ACC112 (cell line): ENCODE data around the gene ARID4B.
"Not testable (repeated sequence)": the region's sequence is repeated elsewhere in the genome, so short reads cannot be mapped to it uniquely, and the experiment has no call there.

Source experiments
- H2AFZ ChIP-seq: fragments of 200-600 bp; sonication (generic); one replicate; pipeline ENCODE4 v1.6.0; 2017; ENCODE audit warnings: antibody characterized with exemption, low read length; ENCODE audit not compliant: unreplicated experiment
- H3K27ac ChIP-seq: fragments of 200-600 bp; sonication (generic); 2 replicates; pipeline ENCODE4 v1.5.1; 2014; ENCODE audit warnings: low read depth, mild to moderate bottlenecking, antibody characterized with exemption, low read length, moderate library complexity
- H3K27me3 ChIP-seq: fragments of 200-600 bp; sonication (generic); 2 replicates; pipeline ENCODE4 v1.6.1; 2014; ENCODE audit warnings: mild to moderate bottlenecking, antibody characterized with exemption, low read length, moderate library complexity, mixed read lengths; ENCODE audit not compliant: insufficient read depth
- H3K36me3 ChIP-seq: fragments of 200-600 bp; sonication (generic); 2 replicates; pipeline ENCODE4 v1.6.1; 2016; ENCODE audit warnings: mild to moderate bottlenecking, antibody characterized with exemption, low read length, moderate library complexity, mixed read lengths; ENCODE audit not compliant: insufficient read depth
- H3K4me1 ChIP-seq: fragments of 200-600 bp; sonication (generic); one replicate; pipeline ENCODE4 v1.6.1; 2016; ENCODE audit warnings: low read length, mixed read lengths; ENCODE audit not compliant: insufficient read depth, unreplicated experiment, control insufficient read depth
- H3K4me3 ChIP-seq: fragments of 200-600 bp; sonication (generic); 2 replicates; pipeline ENCODE4 v1.5.1; 2014; ENCODE audit warnings: mild to moderate bottlenecking, low read depth, low read length
- H3K79me2 ChIP-seq: fragments of 200-600 bp; sonication (generic); one replicate; pipeline ENCODE4 v1.6.0; 2016; ENCODE audit warnings: low read length; ENCODE audit not compliant: control insufficient read depth, unreplicated experiment, insufficient read depth

ARID4B gene

GRCh38 chr1:235203428-235203827, 124.6 kb downstream of the ARID4B start:
- Histone ChIP-seq H3K4me1 (no peaks in the 10 kb centered on the region), H2AFZ (no peak overlapping the region), H3K79me2 (no peaks in the 10 kb centered on the region), H3K27me3 (no peaks in the 10 kb centered on the region), H3K27ac (no peak overlapping the region), H3K36me3 (peaks cover 7% of the 10 kb centered on the region; the same call in 1 of the 2 replicates), H3K4me3 (no peak overlapping the region)

- H3K4me3 ChIP-seq, H3K27ac ChIP-seq, H3K79me2 ChIP-seq: not testable (repeated sequence)
These were observed 125.5 kb downstream of the ARID4B start for GRCh38 chr1:235202447-235202846.

GRCh38 chr1:235199441-235199840, 128.5 kb downstream of the ARID4B start:
- Histone ChIP-seq H3K79me2 (no peaks in the 10 kb centered on the region), H3K4me3 (no peak overlapping the region), H3K4me1 (no peaks in the 10 kb centered on the region), H3K36me3 (peaks cover 3% of the 10 kb centered on the region; the same call in 1 of the 2 replicates), H3K27me3 (no peaks in the 10 kb centered on the region), H3K27ac (peak overlapping the region; percentile 27; the same call in 1 of the 2 replicates), H2AFZ (no peak overlapping the region)

More at GRCh38 chr1:235202447-235202846, 125.5 kb downstream of the ARID4B start:
- H3K36me3 ChIP-seq, H3K27me3 ChIP-seq, H2AFZ ChIP-seq, H3K4me1 ChIP-seq: not testable (repeated sequence)

- H3K27me3 ChIP-seq = no peaks in the 10 kb centered on the region
These were observed 137.5 kb downstream of the ARID4B start for GRCh38 chr1:235190431-235190830.

GRCh38 chr1:235187316-235187715, 140.7 kb downstream of the ARID4B start:
- peaks cover 5% of the 10 kb centered on the region for H3K4me1 ChIP-seq

More at GRCh38 chr1:235190431-235190830, 137.5 kb downstream of the ARID4B start:
- peaks cover 5% of the 10 kb centered on the region for H3K4me1 ChIP-seq
- H3K79me2 ChIP-seq = no peaks in the 10 kb centered on the region
- H2AFZ ChIP-seq = no peak overlapping the region
- peaks cover 18% of the 10 kb centered on the region for H3K36me3 ChIP-seq
- no peak overlapping the region for H3K4me3 ChIP-seq
- H3K27ac ChIP-seq = no peak overlapping the region

GRCh38 chr1:235181561-235182245, 146.3 kb downstream of the ARID4B start:
- Histone ChIP-seq H3K36me3 (peaks cover 22% of the 10 kb centered on the region), H3K27ac (no peak overlapping the region), H3K4me1 (no peaks in the 10 kb centered on the region), H3K27me3 (no peaks in the 10 kb centered on the region), H3K4me3 (no peak overlapping the region), H3K79me2 (no peaks in the 10 kb centered on the region), H2AFZ (no peak overlapping the region)

More at GRCh38 chr1:235187316-235187715, 140.7 kb downstream of the ARID4B start:
- no peaks in the 10 kb centered on the region for H3K79me2 ChIP-seq
- peaks cover 11% of the 10 kb centered on the region for H3K36me3 ChIP-seq
- H3K27ac ChIP-seq = no peak overlapping the region
- no peak overlapping the region for H2AFZ ChIP-seq
- H3K27me3 ChIP-seq = no peaks in the 10 kb centered on the region
- H3K4me3 ChIP-seq = no peak overlapping the region

- Histone ChIP-seq H3K27me3 (no peaks in the 10 kb centered on the region), H3K36me3 (peaks cover 23% of the 10 kb centered on the region), H3K4me3 (no peak overlapping the region), H3K79me2 (no peaks in the 10 kb centered on the region), H2AFZ (no peak overlapping the region), H3K4me1 (no peaks in the 10 kb centered on the region), H3K27ac (no peak overlapping the region)
These were observed 147.0 kb downstream of the ARID4B start for GRCh38 chr1:235180916-235181460.

- Histone ChIP-seq H3K4me3 (no peak overlapping the region), H3K27ac (no peak overlapping the region), H3K36me3 (peaks cover 27% of the 10 kb centered on the region), H2AFZ (no peak overlapping the region), H3K27me3 (no peaks in the 10 kb centered on the region), H3K4me1 (no peaks in the 10 kb centered on the region), H3K79me2 (no peaks in the 10 kb centered on the region)
These were observed 151.5 kb downstream of the ARID4B start for GRCh38 chr1:235176486-235176885.

- no peak overlapping the region for H3K4me3 ChIP-seq
- H3K27me3 ChIP-seq = no peaks in the 10 kb centered on the region
These were observed 158.0 kb downstream of the ARID4B start for GRCh38 chr1:235169986-235170385.

GRCh38 chr1:235168375-235168774, 159.6 kb downstream of the ARID4B start:
- H3K79me2 ChIP-seq = no peaks in the 10 kb centered on the region
- peaks cover 15% of the 10 kb centered on the region for H3K36me3 ChIP-seq

More at GRCh38 chr1:235169986-235170385, 158.0 kb downstream of the ARID4B start:
- Histone ChIP-seq H3K4me1 (no peaks in the 10 kb centered on the region), H3K36me3 (peaks cover 19% of the 10 kb centered on the region), H3K27ac (no peak overlapping the region), H2AFZ (no peak overlapping the region), H3K79me2 (no peaks in the 10 kb centered on the region)

More at GRCh38 chr1:235168375-235168774, 159.6 kb downstream of the ARID4B start:
- H3K4me3 ChIP-seq = no peak overlapping the region
- H3K27me3 ChIP-seq = no peaks in the 10 kb centered on the region
- no peak overlapping the region for H3K27ac ChIP-seq
- H2AFZ ChIP-seq = no peak overlapping the region
- no peaks in the 10 kb centered on the region for H3K4me1 ChIP-seq
